OCI-LY1 (cell line): ENCODE measurements around the gene ZDHHC11.

Source experiments
- H2AFZ ChIP-seq: fragments of 200-600 bp; sonication (generic), shearing (Covaris generic); 2 replicates; pipeline ENCODE4 v1.6.0; 2014; ENCODE audit warnings: antibody characterized with exemption, mild to moderate bottlenecking, low read length
- H3F3A ChIP-seq: fragments of 200-600 bp; sonication (generic), shearing (Covaris generic); 2 replicates; pipeline ENCODE4 v1.6.0; 2014; ENCODE audit warnings: mild to moderate bottlenecking, antibody characterized with exemption, low read length, moderate library complexity; ENCODE audit not compliant: insufficient read depth
- H3K27ac ChIP-seq: fragments of 200-600 bp; sonication (generic); 2 replicates; pipeline ENCODE4 v1.5.1; 2014; ENCODE audit warnings: low read length, mixed run types, mild to moderate bottlenecking, low read depth; ENCODE audit not compliant: poor library complexity, severe bottlenecking
- H3K27me3 ChIP-seq: fragments of 200-600 bp; sonication (generic); 2 replicates; pipeline ENCODE4 v1.6.0; 2014; ENCODE audit warnings: antibody characterized with exemption, mild to moderate bottlenecking, low read length, moderate library complexity; ENCODE audit not compliant: insufficient read depth
- H3K36me3 ChIP-seq: fragments of 200-600 bp; sonication (generic); 2 replicates; pipeline ENCODE4 v1.6.1; 2014; ENCODE audit warnings: mild to moderate bottlenecking, antibody characterized with exemption, low read length, moderate library complexity, mixed read lengths; ENCODE audit not compliant: insufficient read depth
- H3K4me1 ChIP-seq: fragments of 200-600 bp; sonication (generic); 2 replicates; pipeline ENCODE4 v1.5.1; 2014; ENCODE audit warnings: mild to moderate bottlenecking, low read length, moderate library complexity; ENCODE audit not compliant: insufficient read depth, severe bottlenecking
- H3K4me2 ChIP-seq: fragments of 200-600 bp; sonication (generic), shearing (Covaris generic); 2 replicates; pipeline ENCODE4 v1.6.1; 2014; ENCODE audit warnings: low read length
- H3K4me3 ChIP-seq: fragments of 200-600 bp; sonication (generic); 2 replicates; pipeline ENCODE4 v1.5.1; 2014; ENCODE audit warnings: low read length, low read depth, mild to moderate bottlenecking, mixed read lengths; ENCODE audit not compliant: poor library complexity, severe bottlenecking
- H3K79me2 ChIP-seq: fragments of 200-600 bp; shearing (Covaris generic); 2 replicates; pipeline ENCODE4 v1.6.1; 2016; ENCODE audit warnings: mixed run types, low read length, mixed read lengths; ENCODE audit not compliant: insufficient read depth
- H3K9ac ChIP-seq: fragments of 200-600 bp; sonication (generic), shearing (Covaris generic); 2 replicates; pipeline ENCODE4 v1.6.1; 2014; ENCODE audit warnings: mild to moderate bottlenecking, low read length, mixed read lengths
- H3K9me2 ChIP-seq: fragments of 200-600 bp; sonication (generic), shearing (Covaris generic); 2 replicates; pipeline ENCODE4 v1.6.1; 2014; ENCODE audit warnings: low read depth, mild to moderate bottlenecking, low read length, mixed read lengths
- H3K9me3 ChIP-seq: fragments of 200-600 bp; shearing (Covaris generic); 2 replicates; pipeline ENCODE4 v1.6.1; 2014; ENCODE audit warnings: low read length, mixed read lengths
- H4K20me1 ChIP-seq: fragments of 200-600 bp; sonication (generic), shearing (Covaris generic); 2 replicates; pipeline ENCODE4 v1.6.0; 2016; ENCODE audit warnings: mild to moderate bottlenecking, low read length; ENCODE audit not compliant: insufficient read depth
- CTCF ChIP-seq: fragments of 200-600 bp; sonication (generic), shearing (Covaris generic); IDR thresholded peaks from 2 replicates; pipeline ENCODE4 v1.5.1; 2017; ENCODE audit warnings: mild to moderate bottlenecking, antibody characterized with exemption, low read length, moderate library complexity, mixed read lengths
- EZH2 ChIP-seq: fragments of 200-600 bp; sonication (generic), shearing (Covaris generic); IDR thresholded peaks from 2 replicates; pipeline ENCODE4 v1.8.0; 2017; ENCODE audit warnings: borderline replicate concordance, mixed run types, mild to moderate bottlenecking, antibody characterized with exemption, low read length, moderate library complexity, mixed read lengths

Gene ZDHHC11

DNA sequence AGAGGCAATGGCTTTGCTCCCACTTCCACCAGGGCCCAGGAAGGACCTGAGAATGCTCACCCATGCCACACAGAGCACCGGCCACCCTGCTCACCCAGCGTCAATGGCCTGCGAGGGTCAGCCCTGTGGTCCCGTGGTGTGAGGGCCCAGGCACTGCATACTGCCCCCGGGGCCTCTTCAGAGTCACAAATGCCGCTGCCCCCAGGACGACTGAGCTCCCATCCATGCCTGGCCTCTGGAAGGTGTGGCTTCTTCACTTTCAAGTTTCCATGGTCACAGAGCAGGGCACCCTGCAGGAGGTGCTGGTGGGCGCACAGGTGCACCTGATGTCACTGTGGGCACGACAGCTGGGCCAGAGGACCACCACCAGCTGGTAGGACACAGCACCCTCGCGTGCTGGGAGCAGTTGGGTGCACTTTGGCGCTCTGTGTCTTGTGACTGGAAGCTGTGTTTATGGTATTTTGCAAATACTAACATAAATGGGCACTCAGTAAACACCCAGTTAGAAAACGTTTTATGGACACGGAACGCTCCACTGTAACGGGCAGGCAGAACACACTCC, 12.5 kb upstream of the ZDHHC11 start:
- no peak overlapping the region for H3K4me2 ChIP-seq
- no peak overlapping the region for H3K9ac ChIP-seq
- no peaks in the 10 kb centered on the region for H3K9me2 ChIP-seq
- H3K36me3 ChIP-seq: peaks cover 56% of the 10 kb centered on the region
- no peaks in the 10 kb centered on the region for H3K9me3 ChIP-seq
- H3F3A ChIP-seq: no peaks in the 10 kb centered on the region
- no peaks in the 10 kb centered on the region for H3K27me3 ChIP-seq
- no peaks in the 10 kb centered on the region for H3K79me2 ChIP-seq
- no peak for TF ChIP-seq CTCF
- TF ChIP-seq EZH2: no peak
- H3K4me1 ChIP-seq: no peaks in the 10 kb centered on the region
- H3K27ac ChIP-seq: no peak overlapping the region
- no peak overlapping the region for H2AFZ ChIP-seq
- no peak overlapping the region for H3K4me3 ChIP-seq
- H4K20me1 ChIP-seq: no peaks in the 10 kb centered on the region

GRCh38 chr5:862367-863243, 11.8 kb upstream of the ZDHHC11 start:
- Histone ChIP-seq H3K4me2 (no peak overlapping the region), H3K9me2 (no peaks in the 10 kb centered on the region), H3K4me1 (no peaks in the 10 kb centered on the region), H3F3A (no peaks in the 10 kb centered on the region), H3K9ac (no peak overlapping the region), H3K36me3 (peaks cover 49% of the 10 kb centered on the region), H2AFZ (no peak overlapping the region), H3K9me3 (no peaks in the 10 kb centered on the region), H3K27ac (no peak overlapping the region), H3K4me3 (no peak overlapping the region), H4K20me1 (no peaks in the 10 kb centered on the region), H3K79me2 (no peaks in the 10 kb centered on the region), H3K27me3 (no peaks in the 10 kb centered on the region)
- no peak for TF ChIP-seq EZH2
- TF ChIP-seq CTCF: no peak

GRCh38 chr5:861442-862366, 10.9 kb upstream of the ZDHHC11 start:
- Histone ChIP-seq H3F3A (no peaks in the 10 kb centered on the region), H3K36me3 (peaks cover 40% of the 10 kb centered on the region), H3K4me3 (no peak overlapping the region), H3K9me2 (no peaks in the 10 kb centered on the region), H3K27ac (no peak overlapping the region), H3K4me1 (no peaks in the 10 kb centered on the region), H3K4me2 (no peak overlapping the region), H3K27me3 (no peaks in the 10 kb centered on the region), H3K9ac (no peak overlapping the region), H2AFZ (no peak overlapping the region), H4K20me1 (no peaks in the 10 kb centered on the region), H3K9me3 (no peaks in the 10 kb centered on the region), H3K79me2 (no peaks in the 10 kb centered on the region)
- TF ChIP-seq EZH2: no peak
- no peak for TF ChIP-seq CTCF
